SK-N-SH (cell line): ENCODE measurements around the gene SOX21.

Source experiments
- CTCF ChIP-seq: fragments of 200-600 bp; sonication (generic); IDR thresholded peaks from 2 replicates; pipeline ENCODE4 v1.6.1; 2017; ENCODE audit warnings: antibody characterized with exemption, mild to moderate bottlenecking, moderate library complexity
- EP300 ChIP-seq, 2 experiments: IDR thresholded peaks; 2 replicates each; pipeline versions ENCODE4 v1.4.0 to v1.6.1; 2012; ENCODE audit warnings: borderline replicate concordance in 1 of 2, low read depth in 1 of 2, low read length in 1 of 2
- FOSL2 ChIP-seq: IDR thresholded peaks from 2 replicates; pipeline ENCODE4 v1.4.0; 2012; ENCODE audit warnings: low read depth, mild to moderate bottlenecking, moderate library complexity, borderline replicate concordance
- FOXJ3 ChIP-seq: sonication (generic); formaldehyde crosslinking; IDR thresholded peaks from 2 replicates; pipeline ENCODE4 v1.5.1; 2020; ENCODE audit warnings: mild to moderate bottlenecking, missing genetic modification reagents
- PBX3 ChIP-seq: IDR thresholded peaks from 2 replicates; pipeline ENCODE4; 2012
- RAD21 ChIP-seq: IDR thresholded peaks from 2 replicates; pipeline ENCODE4 v1.6.1; 2012; ENCODE audit warnings: mild to moderate bottlenecking, low read length

GRCh38 chr13:94664889-94665288, 47.5 kb downstream of the SOX21 start:
- no peak for TF ChIP-seq CTCF
- TF ChIP-seq FOSL2, result no peak
- no peak for TF ChIP-seq RAD21
- TF ChIP-seq FOXJ3 (CRISPR knock-in tag), result no peak
- TF ChIP-seq PBX3, result no peak
- no peak for TF ChIP-seq EP300 (IDR thresholded peaks at IDR 0.05; ENCODE audit: borderline replicate concordance in 1 of 2, low read depth in 1 of 2, low read length in 1 of 2)
